ENCODE results near the gene CPED1. TPM values are rescaled to one million over a fixed set of nuclear protein-coding genes. Genes with fewer than 3 reads are reported as not detected.

CPED1 gene
- total RNA-seq, 4 donors from 2014 or later, result 1.9 to 4.4 (median 3.7) TPM

DNA sequence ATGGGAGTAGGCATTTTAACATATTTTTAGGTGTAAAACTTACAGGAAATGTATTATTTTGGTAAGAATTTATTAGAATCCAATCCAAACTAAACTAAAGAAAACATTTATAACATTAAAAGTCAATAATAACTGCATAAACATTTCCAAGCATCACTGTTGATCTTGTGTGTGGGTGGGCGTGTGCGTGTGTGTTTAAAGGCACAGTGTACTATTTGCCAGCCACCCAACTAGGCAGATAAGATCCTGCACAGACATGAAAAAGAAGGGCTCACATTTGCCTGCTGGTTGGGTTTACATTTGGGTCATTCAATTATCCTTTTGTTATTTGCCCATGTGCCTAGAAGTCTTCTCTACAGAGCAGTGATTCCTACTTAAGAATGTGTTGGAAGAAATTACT is 309.3 kb downstream of the CPED1 start:
- TF ChIP-seq, protein P1, sequence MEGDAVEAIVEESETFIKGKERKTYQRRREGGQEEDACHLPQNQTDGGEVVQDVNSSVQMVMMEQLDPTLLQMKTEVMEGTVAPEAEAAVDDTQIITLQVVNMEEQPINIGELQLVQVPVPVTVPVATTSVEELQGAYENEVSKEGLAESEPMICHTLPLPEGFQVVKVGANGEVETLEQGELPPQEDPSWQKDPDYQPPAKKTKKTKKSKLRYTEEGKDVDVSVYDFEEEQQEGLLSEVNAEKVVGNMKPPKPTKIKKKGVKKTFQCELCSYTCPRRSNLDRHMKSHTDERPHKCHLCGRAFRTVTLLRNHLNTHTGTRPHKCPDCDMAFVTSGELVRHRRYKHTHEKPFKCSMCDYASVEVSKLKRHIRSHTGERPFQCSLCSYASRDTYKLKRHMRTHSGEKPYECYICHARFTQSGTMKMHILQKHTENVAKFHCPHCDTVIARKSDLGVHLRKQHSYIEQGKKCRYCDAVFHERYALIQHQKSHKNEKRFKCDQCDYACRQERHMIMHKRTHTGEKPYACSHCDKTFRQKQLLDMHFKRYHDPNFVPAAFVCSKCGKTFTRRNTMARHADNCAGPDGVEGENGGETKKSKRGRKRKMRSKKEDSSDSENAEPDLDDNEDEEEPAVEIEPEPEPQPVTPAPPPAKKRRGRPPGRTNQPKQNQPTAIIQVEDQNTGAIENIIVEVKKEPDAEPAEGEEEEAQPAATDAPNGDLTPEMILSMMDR (IDR thresholded peaks at IDR 0.05), result no peak
- no peak for TF ChIP-seq POLR2A (IDR thresholded peaks at IDR 0.05)
- intact Hi-C loops (cut with DNase I; ENCODE audit: low total_unique reads), result no loop called here
- WGBS, 2 donors, result 42 to 63% methylated on average over 2 of the region's 2 CpGs

DNA sequence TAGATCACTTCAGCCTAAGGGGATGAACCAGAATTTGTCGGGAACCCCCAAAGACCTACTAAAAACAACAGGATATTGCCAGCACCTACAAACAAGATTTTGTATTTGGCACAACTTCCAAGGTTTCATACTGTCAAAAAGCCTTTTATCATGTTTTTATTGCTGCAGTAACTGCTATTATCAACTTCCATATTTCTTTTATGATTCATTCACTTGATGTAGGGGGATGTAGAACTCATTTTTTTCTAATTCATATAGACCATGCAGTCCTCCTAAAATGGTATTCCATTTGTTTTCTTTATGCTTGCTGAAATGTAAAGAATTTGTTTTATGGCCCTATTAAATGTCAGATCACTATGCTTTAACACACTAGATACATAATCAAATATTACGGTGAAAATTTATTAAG is 310.3 kb downstream of the CPED1 start:
- 60% methylated on average over 2 of the region's 2 CpGs for WGBS, 2 donors
- no peak for DNase-seq (ENCODE audit: low spot score in 2 of 2)
- intact Hi-C loops (cut with DNase I; ENCODE audit: low total_unique reads), result no loop called here
- TF ChIP-seq, protein P1 (IDR thresholded peaks at IDR 0.05), result no peak
- no peak for TF ChIP-seq POLR2A (IDR thresholded peaks at IDR 0.05)
- H3K4me3 ChIP-seq (ENCODE audit: low read depth, poor library complexity, severe bottlenecking), result no peak overlapping the region

More for the DNA sequence above, 309.3 kb downstream of the CPED1 start:
- DNase-seq (ENCODE audit: low spot score in 2 of 2), result no peak
- no peak overlapping the region for H3K4me3 ChIP-seq (ENCODE audit: low read depth, poor library complexity, severe bottlenecking)

DNA sequence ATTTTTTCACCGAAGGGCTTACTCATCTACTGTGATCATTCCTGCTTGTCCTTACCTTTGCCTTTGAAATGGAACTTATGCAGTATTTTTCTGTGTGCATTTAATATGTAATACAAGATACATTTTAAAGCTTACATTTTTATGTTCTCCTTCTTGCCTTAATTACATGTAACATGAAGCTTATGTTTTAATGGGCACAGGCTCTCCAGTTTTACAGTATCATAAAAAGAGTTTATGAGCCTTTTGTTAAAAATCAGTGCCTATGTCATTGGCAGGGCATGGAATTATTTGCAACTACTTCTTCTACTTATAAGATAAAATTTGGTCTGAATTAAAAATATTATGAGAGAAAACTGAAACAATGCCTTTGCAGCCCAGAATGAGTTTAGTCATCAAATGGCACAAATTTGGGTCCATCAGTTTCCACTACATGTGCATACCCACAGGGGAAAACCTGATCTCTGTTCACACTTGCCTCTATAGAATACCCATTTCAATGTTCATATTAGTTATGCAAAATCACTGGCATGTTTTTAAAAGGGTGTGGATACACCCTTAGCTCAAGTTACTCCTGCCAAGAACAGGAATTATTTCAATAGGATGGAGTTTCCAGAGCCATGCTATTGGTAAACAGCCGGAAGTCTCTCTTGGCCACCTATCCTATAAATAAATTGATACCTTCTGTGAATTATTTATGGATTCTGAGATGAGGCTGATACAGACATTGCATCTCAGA is 312.3 kb downstream of the CPED1 start:
- TF ChIP-seq POLR2A (IDR thresholded peaks at IDR 0.05), result no peak
- TF ChIP-seq, protein P1 (IDR thresholded peaks at IDR 0.05), result no peak
- intact Hi-C loops (cut with DNase I; ENCODE audit: low total_unique reads), result no loop called here
- 53 to 58% methylated on average over 2 of the region's 2 CpGs for WGBS, 2 donors
- no peak overlapping the region for H3K4me3 ChIP-seq (ENCODE audit: low read depth, poor library complexity, severe bottlenecking)
- no peak for DNase-seq (ENCODE audit: low spot score in 2 of 2)

DNA sequence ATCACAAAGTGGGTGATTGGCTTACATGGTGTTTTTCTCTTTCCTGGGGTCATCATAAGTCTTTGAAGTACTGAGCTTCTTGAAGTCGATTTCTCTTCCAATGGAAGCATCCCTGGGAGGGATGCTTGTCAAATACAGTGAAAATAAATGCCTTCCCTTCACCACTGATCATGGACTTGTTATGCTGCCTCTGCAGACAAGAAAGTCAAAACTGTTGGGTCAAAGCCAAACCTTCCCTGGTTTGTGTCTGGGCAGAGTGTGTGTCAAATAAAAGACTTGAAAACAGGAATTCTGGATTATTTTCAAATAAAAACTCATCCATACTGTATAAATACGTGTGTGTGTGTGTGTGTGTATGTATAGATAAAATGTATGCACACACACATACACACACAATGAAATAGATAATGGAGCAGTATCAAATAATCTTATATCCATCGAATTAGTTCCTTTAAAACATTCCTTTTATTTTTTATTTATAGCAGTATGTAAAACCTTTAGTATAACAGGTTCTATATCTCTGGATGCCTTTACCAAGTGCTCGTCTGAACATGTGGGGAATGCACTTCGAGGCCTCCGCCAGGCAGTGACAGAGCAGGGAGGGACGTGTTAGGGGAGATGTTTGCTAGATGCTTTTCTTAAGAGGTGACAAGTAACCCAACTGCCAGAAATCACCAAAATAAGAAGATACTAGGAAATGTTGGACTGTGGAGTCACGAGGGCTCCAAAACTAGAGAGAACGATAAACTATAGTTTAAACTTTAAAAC is 313.1 kb downstream of the CPED1 start:
- H3K4me3 ChIP-seq (ENCODE audit: low read depth, poor library complexity, severe bottlenecking), result no peak overlapping the region
- intact Hi-C loops (cut with DNase I; ENCODE audit: low total_unique reads), result no loop called here
- TF ChIP-seq, protein P1 (IDR thresholded peaks at IDR 0.05), result no peak
- TF ChIP-seq POLR2A (IDR thresholded peaks at IDR 0.05), result no peak
- WGBS, 2 donors, result 45 to 59% methylated on average over 9 of the region's 9 CpGs
- no peak for DNase-seq (ENCODE audit: low spot score in 2 of 2)

DNA sequence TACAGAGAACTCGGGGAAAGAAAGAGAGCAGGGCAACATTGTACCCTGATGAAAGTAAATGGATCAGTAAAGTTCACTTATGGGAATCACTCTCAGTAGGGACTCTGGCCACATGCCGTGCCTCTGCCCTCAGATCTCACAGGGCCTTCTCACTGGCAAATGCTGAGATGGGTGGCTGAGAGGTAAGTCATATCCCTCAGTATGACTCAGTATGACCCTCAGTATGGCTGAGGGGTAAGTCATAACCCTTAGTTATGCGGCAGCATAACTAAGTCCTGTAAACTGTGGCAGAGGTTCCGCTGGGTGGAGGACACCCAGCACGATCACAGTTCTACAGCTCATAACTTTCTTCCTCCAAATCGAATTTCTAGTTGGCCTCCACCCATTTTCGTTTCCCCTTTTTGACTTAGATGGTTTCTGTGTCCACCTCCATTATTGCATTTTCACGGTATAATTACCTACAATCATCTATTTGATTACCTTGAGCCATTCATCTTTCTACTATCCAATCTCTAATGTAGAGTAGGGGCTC is 313.8 kb downstream of the CPED1 start:
- intact Hi-C loops (cut with DNase I; ENCODE audit: low total_unique reads), result no loop called here
- DNase-seq (ENCODE audit: low spot score in 2 of 2), result no peak
- 65 to 78% methylated on average over 8 of the region's 8 CpGs for WGBS, 2 donors
- TF ChIP-seq, protein P1 (IDR thresholded peaks at IDR 0.05), result no peak
- TF ChIP-seq POLR2A (IDR thresholded peaks at IDR 0.05), result no peak
- H3K4me3 ChIP-seq (ENCODE audit: low read depth, poor library complexity, severe bottlenecking), result no peak overlapping the region
